ENCODE measurements around the gene SASH3. TPM values are rescaled to one million over a fixed set of nuclear protein-coding genes. Genes with fewer than 3 reads are reported as not detected.
A peak's percentile ranks its signal among the peaks of the same experiment; 100 is the strongest.
"Not testable (repeated sequence)": the region's sequence is repeated elsewhere in the genome, so short reads cannot be mapped to it uniquely, and the experiment has no call there.

Gene SASH3
- 72.6 TPM for polyA plus RNA-seq (2012; ENCODE audit: missing spikeins)

DNA sequence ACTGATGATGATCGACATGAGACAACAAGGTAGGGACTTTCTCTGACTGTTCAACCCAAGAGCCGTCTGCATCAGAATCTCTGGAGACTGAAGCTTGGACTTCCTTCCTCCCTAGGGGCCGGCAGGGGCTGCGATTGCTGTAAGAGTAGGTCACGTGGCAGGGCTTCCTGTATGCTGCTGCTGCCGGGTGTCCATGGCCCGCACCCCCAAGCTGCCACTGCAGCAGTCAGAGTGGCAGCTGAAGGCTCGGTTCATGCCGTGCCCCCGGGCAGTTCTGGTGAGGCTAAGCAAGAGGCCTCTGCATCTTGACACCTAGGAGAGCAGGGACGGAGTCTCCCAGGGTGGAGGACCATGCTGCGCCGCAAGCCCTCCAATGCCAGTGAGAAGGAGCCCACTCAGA, at the start of gene SASH3:
SASH3 (plus strand) TSS at position 203 of the 400 bp plus-strand sequence; CDS start at position 352, 149 bp downstream.
- FAIRE-seq (peak; percentile 97), DNase-seq (ENCODE audit: insufficient read length) (no peak)
- TF ChIP-seq POLR2A (IDR thresholded peaks at IDR 0.05; ENCODE audit: low read depth, low read length) = peak; percentile 87
- peak; percentile 59; the same call in 1 of the 2 replicates for TF ChIP-seq TAF1 (IDR thresholded peaks at IDR 0.05; ENCODE audit: borderline replicate concordance, low read depth, low read length)
- TF ChIP-seq POLR2AphosphoS5 (IDR thresholded peaks at IDR 0.05; ENCODE audit: low read depth, low read length) = peak; percentile 77

GRCh38 chrX:129731228-129731627, 48.5 kb upstream of the SASH3 start:
- peak; percentile 5 for FAIRE-seq
- DNase-seq (ENCODE audit: insufficient read length) = no peak
- TF ChIP-seq POLR2AphosphoS5 (IDR thresholded peaks at IDR 0.05; ENCODE audit: low read depth, low read length) (no peak), TAF1 (IDR thresholded peaks at IDR 0.05; ENCODE audit: borderline replicate concordance, low read depth, low read length) (no peak), POLR2A (IDR thresholded peaks at IDR 0.05; ENCODE audit: low read depth, low read length) (no peak)

DNA sequence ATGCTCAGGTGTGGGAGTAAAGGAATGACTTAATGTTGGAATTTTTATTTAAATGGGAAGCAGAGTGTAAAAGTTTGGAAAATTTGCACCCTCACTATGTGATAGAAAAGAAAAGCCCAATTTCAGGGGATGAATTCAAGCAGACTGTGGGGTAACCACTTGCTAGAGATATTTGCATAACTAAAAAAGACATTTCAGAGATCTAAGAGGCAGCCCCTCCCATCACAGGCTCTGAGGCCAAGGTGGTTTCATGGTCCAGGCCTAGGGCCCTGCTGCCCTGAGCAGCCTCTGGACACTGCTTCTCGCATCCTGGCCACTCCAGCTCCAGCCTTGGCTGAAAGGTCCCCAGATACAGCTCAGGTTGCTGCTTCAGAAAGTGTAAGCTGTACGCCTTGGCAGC, 46.9 kb upstream of the SASH3 start:
- TF ChIP-seq TAF1 (IDR thresholded peaks at IDR 0.05; ENCODE audit: borderline replicate concordance, low read depth, low read length) (no peak), POLR2AphosphoS5 (IDR thresholded peaks at IDR 0.05; ENCODE audit: low read depth, low read length) (no peak), POLR2A (IDR thresholded peaks at IDR 0.05; ENCODE audit: low read depth, low read length) (no peak)
- FAIRE-seq (no peak), DNase-seq (ENCODE audit: insufficient read length) (no peak)

GRCh38 chrX:129733335-129733734, 46.4 kb upstream of the SASH3 start:
- FAIRE-seq (peak; percentile 5), DNase-seq (ENCODE audit: insufficient read length) (no peak)
- no peak for TF ChIP-seq TAF1 (IDR thresholded peaks at IDR 0.05; ENCODE audit: borderline replicate concordance, low read depth, low read length)
- no peak for TF ChIP-seq POLR2AphosphoS5 (IDR thresholded peaks at IDR 0.05; ENCODE audit: low read depth, low read length)
- TF ChIP-seq POLR2A (IDR thresholded peaks at IDR 0.05; ENCODE audit: low read depth, low read length) = no peak

GRCh38 chrX:129736491-129736890, 43.3 kb upstream of the SASH3 start:
- FAIRE-seq (peak; percentile 89), DNase-seq (ENCODE audit: insufficient read length) (no peak)
- no peak for TF ChIP-seq TAF1 (IDR thresholded peaks at IDR 0.05; ENCODE audit: borderline replicate concordance, low read depth, low read length)

DNA sequence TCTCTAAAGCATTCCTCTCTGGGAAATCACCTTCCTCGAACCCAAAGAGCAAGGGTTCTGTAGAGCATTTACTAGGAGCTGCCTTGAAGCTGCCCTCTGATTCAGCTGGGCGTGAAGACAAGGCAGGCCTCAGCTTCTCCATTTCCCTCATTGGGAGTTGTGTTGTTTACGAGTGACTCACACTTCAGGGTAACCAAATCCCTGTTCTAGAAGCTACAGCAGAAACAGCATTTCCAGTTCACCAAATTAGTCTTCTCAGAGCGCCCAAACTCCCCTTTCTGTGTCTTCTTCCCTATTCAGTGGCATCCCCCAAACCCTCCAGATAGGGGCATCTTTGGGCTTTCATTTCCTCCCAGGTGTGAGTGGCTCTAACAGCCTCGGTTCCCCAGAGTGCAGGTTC, 41.8 kb upstream of the SASH3 start:
- DNase-seq (ENCODE audit: insufficient read length) = no peak
- FAIRE-seq = peak; percentile 82
- no peak for TF ChIP-seq POLR2A (IDR thresholded peaks at IDR 0.05; ENCODE audit: low read depth, low read length)

- FAIRE-seq = no peak
- DNase-seq (ENCODE audit: insufficient read length) = no peak
- TF ChIP-seq POLR2A (IDR thresholded peaks at IDR 0.05; ENCODE audit: low read depth, low read length) = no peak
- TF ChIP-seq TAF1 (IDR thresholded peaks at IDR 0.05; ENCODE audit: borderline replicate concordance, low read depth, low read length) = no peak
- TF ChIP-seq POLR2AphosphoS5 (IDR thresholded peaks at IDR 0.05; ENCODE audit: low read depth, low read length) = no peak
Observed at GRCh38 chrX:129738466-129739308, 41.1 kb upstream of the SASH3 start, which contains the start of gene XPNPEP2. TSS of gene XPNPEP2 (plus strand) at chrX:129738979. CDS start at chrX:129739214, 235 bp downstream.

GRCh38 chrX:129739578-129739977, 40.2 kb upstream of the SASH3 start:
- DNase-seq (ENCODE audit: insufficient read length) (no peak), FAIRE-seq (no peak)
- TF ChIP-seq POLR2A (IDR thresholded peaks at IDR 0.05; ENCODE audit: low read depth, low read length) (no peak), POLR2AphosphoS5 (IDR thresholded peaks at IDR 0.05; ENCODE audit: low read depth, low read length) (no peak), TAF1 (IDR thresholded peaks at IDR 0.05; ENCODE audit: borderline replicate concordance, low read depth, low read length) (no peak)

- no peak for FAIRE-seq
- no peak for DNase-seq (ENCODE audit: insufficient read length)
- TF ChIP-seq POLR2A (IDR thresholded peaks at IDR 0.05; ENCODE audit: low read depth, low read length) (no peak), POLR2AphosphoS5 (IDR thresholded peaks at IDR 0.05; ENCODE audit: low read depth, low read length) (no peak), TAF1 (IDR thresholded peaks at IDR 0.05; ENCODE audit: borderline replicate concordance, low read depth, low read length) (no peak)
Observed at GRCh38 chrX:129741880-129742758, 37.6 kb upstream of the SASH3 start.

DNA sequence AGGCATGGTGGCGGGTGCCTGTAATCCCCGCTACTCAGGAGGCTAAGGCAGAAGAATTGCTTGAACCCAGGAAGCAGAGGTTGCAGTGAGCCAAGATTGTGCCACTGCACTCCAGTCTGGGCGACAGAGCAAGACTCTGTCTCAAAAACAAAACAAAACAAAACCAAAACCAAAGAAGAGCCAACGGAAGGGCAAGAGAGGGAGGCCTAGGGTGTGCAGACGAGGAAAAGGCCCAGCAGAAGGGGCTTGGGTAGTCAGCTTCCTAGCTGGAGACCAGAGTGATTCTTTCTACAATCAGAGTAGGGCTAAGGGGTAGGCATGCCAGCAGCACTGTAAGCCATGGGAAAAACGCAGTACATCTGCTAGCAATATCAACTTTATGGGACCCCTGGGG, 37.0 kb upstream of the SASH3 start:
- FAIRE-seq; DNase-seq (ENCODE audit: insufficient read length): not testable (repeated sequence)

DNA sequence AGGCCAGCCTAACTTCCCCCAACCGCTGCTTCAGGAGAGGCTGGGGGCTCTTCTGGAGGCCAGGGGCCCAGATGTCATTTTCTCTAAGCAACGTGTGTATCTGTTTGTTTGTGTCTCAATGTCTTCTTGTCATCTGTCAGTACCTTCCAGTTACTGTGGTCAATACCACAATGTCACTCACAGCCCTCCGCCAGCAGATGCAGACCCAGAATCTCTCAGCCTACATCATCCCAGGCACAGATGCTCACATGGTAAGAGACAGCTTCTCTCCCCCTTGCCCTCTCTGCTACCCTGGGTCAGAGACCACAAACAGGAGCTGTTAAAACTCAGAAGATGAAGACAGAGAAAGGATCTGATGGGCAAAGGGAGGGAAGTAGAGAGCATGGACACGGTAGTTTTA, 35.9 kb upstream of the SASH3 start:
- TF ChIP-seq POLR2A (IDR thresholded peaks at IDR 0.05; ENCODE audit: low read depth, low read length) (no peak), POLR2AphosphoS5 (IDR thresholded peaks at IDR 0.05; ENCODE audit: low read depth, low read length) (no peak), TAF1 (IDR thresholded peaks at IDR 0.05; ENCODE audit: borderline replicate concordance, low read depth, low read length) (no peak)
- FAIRE-seq = peak; percentile 63
- DNase-seq (ENCODE audit: insufficient read length) = no peak

- FAIRE-seq (no peak), DNase-seq (ENCODE audit: insufficient read length) (no peak)
- TF ChIP-seq POLR2AphosphoS5 (IDR thresholded peaks at IDR 0.05; ENCODE audit: low read depth, low read length) = no peak
- TF ChIP-seq POLR2A (IDR thresholded peaks at IDR 0.05; ENCODE audit: low read depth, low read length) = no peak
- TF ChIP-seq TAF1 (IDR thresholded peaks at IDR 0.05; ENCODE audit: borderline replicate concordance, low read depth, low read length) = no peak
Observed at GRCh38 chrX:129744861-129745321, 34.9 kb upstream of the SASH3 start.
